SK-N-SH (cell line): ENCODE measurements around the gene SULF2.

Source experiments
- CTCF ChIP-seq: fragments of 200-600 bp; sonication (generic); IDR thresholded peaks from 2 replicates; pipeline ENCODE4 v1.6.1; 2017; ENCODE audit warnings: antibody characterized with exemption, mild to moderate bottlenecking, moderate library complexity
- EP300 ChIP-seq, 2 experiments: IDR thresholded peaks; 2 replicates each; pipeline versions ENCODE4 v1.4.0 to v1.6.1; 2012; ENCODE audit warnings: borderline replicate concordance in 1 of 2, low read depth in 1 of 2, low read length in 1 of 2
- EZH2phosphoT487 ChIP-seq: fragments of 200-600 bp; sonication (generic); IDR thresholded peaks from 2 replicates; pipeline ENCODE4 v1.6.1; 2017; ENCODE audit warnings: low read depth, mixed run types, mild to moderate bottlenecking, antibody characterized with exemption, moderate library complexity, borderline replicate concordance
- FOSL2 ChIP-seq: IDR thresholded peaks from 2 replicates; pipeline ENCODE4 v1.4.0; 2012; ENCODE audit warnings: low read depth, mild to moderate bottlenecking, moderate library complexity, borderline replicate concordance
- JUND ChIP-seq: IDR thresholded peaks from 2 replicates; pipeline ENCODE4 v1.4.0; 2012
- MAX ChIP-seq: IDR thresholded peaks from 2 replicates; pipeline ENCODE4 v1.4.0; 2012; ENCODE audit warnings: low read depth
- MEF2A ChIP-seq: IDR thresholded peaks from 2 replicates; pipeline ENCODE4 v1.4.0; 2012; ENCODE audit warnings: low read depth, borderline replicate concordance
- POLR2AphosphoS5 ChIP-seq: IDR thresholded peaks from 2 replicates; pipeline ENCODE4 v1.6.1; 2012; ENCODE audit warnings: low read depth, low read length
- RAD21 ChIP-seq: IDR thresholded peaks from 2 replicates; pipeline ENCODE4 v1.6.1; 2012; ENCODE audit warnings: mild to moderate bottlenecking, low read length
- RCOR1 ChIP-seq: fragments of 150-350 bp; IDR thresholded peaks from 2 replicates; pipeline ENCODE4 v1.6.1; 2017; ENCODE audit warnings: antibody characterized with exemption, low read length
- REST ChIP-seq: IDR thresholded peaks from 2 replicates; pipeline ENCODE4 v1.6.1; 2012; ENCODE audit warnings: mild to moderate bottlenecking, low read depth, low read length, moderate library complexity
- SMC3 ChIP-seq: IDR thresholded peaks from 2 replicates; pipeline ENCODE4 v1.6.1; 2012; ENCODE audit warnings: low read depth, low read length, improper control_type of control experiment
- TCF12 ChIP-seq: IDR thresholded peaks from 2 replicates; pipeline ENCODE4 v1.4.0; 2012

- TF ChIP-seq JUND (no peak), CTCF (no peak), POLR2AphosphoS5 (no peak), RCOR1 (no peak), EZH2phosphoT487 (no peak), FOSL2 (no peak), REST (no peak), MAX (no peak), EP300 (IDR thresholded peaks at IDR 0.05; ENCODE audit: borderline replicate concordance in 1 of 2, low read depth in 1 of 2, low read length in 1 of 2) (no peak), MEF2A (no peak), RAD21 (no peak), TCF12 (no peak), SMC3 (no peak)
Observed at GRCh38 chr20:47773371-47773786, 11.9 kb downstream of the SULF2 start.
